ENCODE data around the gene UBR7. TPM values are rescaled to one million over a fixed set of nuclear protein-coding genes. Genes with fewer than 3 reads are reported as not detected.

The UBR7 gene
- total RNA-seq, 1 experiment from 2014 or later: 19.9 TPM

GRCh38 chr14:93246534-93246933 is 39.5 kb downstream of the UBR7 start:
- DNase-seq (ENCODE audit: low read depth, low spot score): no peak

GRCh38 chr14:93249128-93249831 is 42.2 kb downstream of the UBR7 start:
- ATAC-seq: no peak
- no peak for DNase-seq (ENCODE audit: low read depth, low spot score)
- no TSS peak for BruUV-seq (replicated peaks)
- no peak overlapping the region for H3K4me3 ChIP-seq (ENCODE audit: low read depth in 2 of 2, low read length in 2 of 2)
- TF ChIP-seq SIN3A (IDR thresholded peaks at IDR 0.05; ENCODE audit: borderline replicate concordance, insufficient read depth, low read depth, low read length): no peak
- TF ChIP-seq TCF7L2 (IDR thresholded peaks at IDR 0.05; ENCODE audit: low read depth, low read length): no peak
- no peak for TF ChIP-seq POLR2AphosphoS5 (IDR thresholded peaks at IDR 0.05; ENCODE audit: low read depth, low read length)
- TF ChIP-seq CTCF (IDR thresholded peaks at IDR 0.05): no peak
- no peak for TF ChIP-seq REST (IDR thresholded peaks at IDR 0.05; ENCODE audit: insufficient read depth in 1 of 2, low read depth in 2 of 2, low read length in 1 of 2)
- in situ Hi-C loops (cut with HindIII; ENCODE audit: low pct_unique_long_range_greater_than_20kb, low sequenced_read_pairs): no loop called here
- CTCF ChIA-PET: no interaction called here
- H3K27me3 ChIP-seq (ENCODE audit: control insufficient read depth, insufficient read depth, low read length): no peaks in the 10 kb centered on the region
- POLR2A ChIA-PET: no interaction called here
- H3K4me1 ChIP-seq (ENCODE audit: control insufficient read depth, insufficient read depth, low read length): no peaks in the 10 kb centered on the region
- intact Hi-C loops (cut with micrococcal nuclease; ENCODE audit: unreplicated experiment): no loop called here
- no peaks in the 10 kb centered on the region for H3K9me3 ChIP-seq (ENCODE audit: control insufficient read depth, insufficient read depth, low read depth, low read length)
- peaks cover 3% of the 10 kb centered on the region; the same call in 1 of the 2 replicates for H3K36me3 ChIP-seq (ENCODE audit: control insufficient read depth, insufficient read depth, low read length)
- no peak overlapping the region for H3K27ac ChIP-seq (ENCODE audit: low read length)

More at GRCh38 chr14:93246534-93246933, 39.5 kb downstream of the UBR7 start:
- Histone ChIP-seq H3K27ac (ENCODE audit: low read length) (no peak overlapping the region), H3K27me3 (ENCODE audit: control insufficient read depth, insufficient read depth, low read length) (no peaks in the 10 kb centered on the region), H3K4me1 (ENCODE audit: control insufficient read depth, insufficient read depth, low read length) (no peaks in the 10 kb centered on the region), H3K4me3 (ENCODE audit: low read depth in 2 of 2, low read length in 2 of 2) (no peak overlapping the region), H3K9me3 (ENCODE audit: control insufficient read depth, insufficient read depth, low read depth, low read length) (no peaks in the 10 kb centered on the region), H3K36me3 (ENCODE audit: control insufficient read depth, insufficient read depth, low read length) (peaks cover 3% of the 10 kb centered on the region; the same call in 1 of the 2 replicates)
- ChIA-PET POLR2A (no interaction called here), CTCF (no interaction called here)
- intact Hi-C loops (cut with micrococcal nuclease; ENCODE audit: unreplicated experiment): no loop called here
- in situ Hi-C loops (cut with HindIII; ENCODE audit: low pct_unique_long_range_greater_than_20kb, low sequenced_read_pairs): no loop called here
- no TSS peak for BruUV-seq (replicated peaks)
- no peak for ATAC-seq
- no peak for TF ChIP-seq POLR2AphosphoS5 (IDR thresholded peaks at IDR 0.05; ENCODE audit: low read depth, low read length)
- no peak for TF ChIP-seq REST (IDR thresholded peaks at IDR 0.05; ENCODE audit: insufficient read depth in 1 of 2, low read depth in 2 of 2, low read length in 1 of 2)
- TF ChIP-seq TCF7L2 (IDR thresholded peaks at IDR 0.05; ENCODE audit: low read depth, low read length): no peak
- TF ChIP-seq SIN3A (IDR thresholded peaks at IDR 0.05; ENCODE audit: borderline replicate concordance, insufficient read depth, low read depth, low read length): no peak
- no peak for TF ChIP-seq CTCF (IDR thresholded peaks at IDR 0.05)
